ENCODE data around the gene HNF1A. TPM values are rescaled to one million over a fixed set of nuclear protein-coding genes. Genes with fewer than 3 reads are reported as not detected.

Gene HNF1A
- total and polyA plus RNA-seq, 2 of the 13 experiments (the other 11 are each of a cell fraction or from before 2014, with no cell fraction given): 13.4 to 34.7 TPM

DNA sequence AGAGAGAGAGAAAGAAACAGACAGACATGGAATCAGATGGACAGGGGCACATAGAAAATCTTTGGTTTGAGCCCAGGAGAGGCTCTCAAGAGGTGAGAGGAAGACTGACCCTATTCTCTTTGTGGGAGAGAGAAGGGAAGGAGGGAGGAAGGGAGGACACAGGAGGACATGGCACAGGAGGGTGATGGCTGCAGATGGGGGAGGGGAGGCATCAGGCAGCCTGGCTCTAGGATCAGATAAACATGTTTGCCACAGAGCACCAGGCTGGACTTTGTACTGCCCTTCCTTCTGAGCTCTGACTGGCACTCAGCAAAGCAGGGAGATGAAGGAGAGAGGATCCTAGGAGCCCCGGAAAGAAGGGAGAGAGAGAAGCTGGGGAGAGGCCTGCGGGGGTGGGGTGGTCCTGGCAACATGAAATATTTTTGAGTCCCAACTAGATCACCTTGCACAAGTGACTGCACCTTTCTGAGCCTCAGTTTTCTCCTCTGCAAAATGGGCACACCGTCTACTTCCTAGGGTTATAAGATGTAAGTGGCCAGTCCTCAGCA, 6.1 kb downstream of the HNF1A start (continued):
- TF ChIP-seq, protein P1, sequence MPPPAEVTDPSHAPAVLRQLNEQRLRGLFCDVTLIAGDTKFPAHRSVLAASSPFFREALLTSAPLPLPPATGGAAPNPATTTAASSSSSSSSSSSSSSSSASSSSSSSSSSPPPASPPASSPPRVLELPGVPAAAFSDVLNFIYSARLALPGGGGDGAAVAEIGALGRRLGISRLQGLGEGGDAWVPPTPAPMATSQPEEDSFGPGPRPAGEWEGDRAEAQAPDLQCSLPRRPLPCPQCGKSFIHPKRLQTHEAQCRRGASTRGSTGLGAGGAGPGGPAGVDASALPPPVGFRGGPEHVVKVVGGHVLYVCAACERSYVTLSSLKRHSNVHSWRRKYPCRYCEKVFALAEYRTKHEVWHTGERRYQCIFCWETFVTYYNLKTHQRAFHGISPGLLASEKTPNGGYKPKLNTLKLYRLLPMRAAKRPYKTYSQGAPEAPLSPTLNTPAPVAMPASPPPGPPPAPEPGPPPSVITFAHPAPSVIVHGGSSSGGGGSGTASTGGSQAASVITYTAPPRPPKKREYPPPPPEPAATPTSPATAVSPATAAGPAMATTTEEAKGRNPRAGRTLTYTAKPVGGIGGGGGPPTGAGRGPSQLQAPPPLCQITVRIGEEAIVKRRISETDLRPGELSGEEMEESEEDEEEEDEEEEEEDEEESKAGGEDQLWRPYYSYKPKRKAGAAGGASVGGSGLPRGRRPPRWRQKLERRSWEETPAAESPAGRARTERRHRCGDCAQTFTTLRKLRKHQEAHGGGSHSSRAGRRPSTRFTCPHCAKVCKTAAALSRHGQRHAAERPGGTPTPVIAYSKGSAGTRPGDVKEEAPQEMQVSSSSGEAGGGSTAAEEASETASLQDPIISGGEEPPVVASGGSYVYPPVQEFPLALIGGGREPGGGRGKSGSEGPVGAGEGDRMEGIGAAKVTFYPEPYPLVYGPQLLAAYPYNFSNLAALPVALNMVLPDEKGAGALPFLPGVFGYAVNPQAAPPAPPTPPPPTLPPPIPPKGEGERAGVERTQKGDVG (CRISPR knock-in tag; IDR thresholded peaks at IDR 0.05; ENCODE audit: borderline replicate concordance): no peak
- TF ChIP-seq, protein P2, sequence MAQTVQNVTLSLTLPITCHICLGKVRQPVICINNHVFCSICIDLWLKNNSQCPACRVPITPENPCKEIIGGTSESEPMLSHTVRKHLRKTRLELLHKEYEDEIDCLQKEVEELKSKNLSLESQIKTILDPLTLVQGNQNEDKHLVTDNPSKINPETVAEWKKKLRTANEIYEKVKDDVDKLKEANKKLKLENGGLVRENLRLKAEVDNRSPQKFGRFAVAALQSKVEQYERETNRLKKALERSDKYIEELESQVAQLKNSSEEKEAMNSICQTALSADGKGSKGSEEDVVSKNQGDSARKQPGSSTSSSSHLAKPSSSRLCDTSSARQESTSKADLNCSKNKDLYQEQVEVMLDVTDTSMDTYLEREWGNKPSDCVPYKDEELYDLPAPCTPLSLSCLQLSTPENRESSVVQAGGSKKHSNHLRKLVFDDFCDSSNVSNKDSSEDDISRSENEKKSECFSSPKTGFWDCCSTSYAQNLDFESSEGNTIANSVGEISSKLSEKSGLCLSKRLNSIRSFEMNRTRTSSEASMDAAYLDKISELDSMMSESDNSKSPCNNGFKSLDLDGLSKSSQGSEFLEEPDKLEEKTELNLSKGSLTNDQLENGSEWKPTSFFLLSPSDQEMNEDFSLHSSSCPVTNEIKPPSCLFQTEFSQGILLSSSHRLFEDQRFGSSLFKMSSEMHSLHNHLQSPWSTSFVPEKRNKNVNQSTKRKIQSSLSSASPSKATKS (CRISPR knock-in tag; IDR thresholded peaks at IDR 0.05): no peak
- TF ChIP-seq ZFP36L2 (CRISPR knock-in tag; IDR thresholded peaks at IDR 0.05) (no peak), TBX3 (IDR thresholded peaks at IDR 0.05; ENCODE audit: borderline replicate concordance) (no peak), THAP11 (CRISPR knock-in tag; IDR thresholded peaks at IDR 0.05) (no peak), EED (CRISPR knock-in tag; IDR thresholded peaks at IDR 0.05) (no peak), U2AF1 (optimal IDR thresholded peaks at IDR 0.05; ENCODE audit: low read depth, low read length) (no peak), ELF1 (CRISPR knock-in tag; IDR thresholded peaks at IDR 0.05) (no peak), KDM2A (CRISPR knock-in tag; IDR thresholded peaks at IDR 0.05; ENCODE audit: borderline replicate concordance, low read depth) (no peak), KLF15 (CRISPR knock-in tag; IDR thresholded peaks at IDR 0.05; ENCODE audit: borderline replicate concordance) (no peak)
- TF ChIP-seq, protein P3, sequence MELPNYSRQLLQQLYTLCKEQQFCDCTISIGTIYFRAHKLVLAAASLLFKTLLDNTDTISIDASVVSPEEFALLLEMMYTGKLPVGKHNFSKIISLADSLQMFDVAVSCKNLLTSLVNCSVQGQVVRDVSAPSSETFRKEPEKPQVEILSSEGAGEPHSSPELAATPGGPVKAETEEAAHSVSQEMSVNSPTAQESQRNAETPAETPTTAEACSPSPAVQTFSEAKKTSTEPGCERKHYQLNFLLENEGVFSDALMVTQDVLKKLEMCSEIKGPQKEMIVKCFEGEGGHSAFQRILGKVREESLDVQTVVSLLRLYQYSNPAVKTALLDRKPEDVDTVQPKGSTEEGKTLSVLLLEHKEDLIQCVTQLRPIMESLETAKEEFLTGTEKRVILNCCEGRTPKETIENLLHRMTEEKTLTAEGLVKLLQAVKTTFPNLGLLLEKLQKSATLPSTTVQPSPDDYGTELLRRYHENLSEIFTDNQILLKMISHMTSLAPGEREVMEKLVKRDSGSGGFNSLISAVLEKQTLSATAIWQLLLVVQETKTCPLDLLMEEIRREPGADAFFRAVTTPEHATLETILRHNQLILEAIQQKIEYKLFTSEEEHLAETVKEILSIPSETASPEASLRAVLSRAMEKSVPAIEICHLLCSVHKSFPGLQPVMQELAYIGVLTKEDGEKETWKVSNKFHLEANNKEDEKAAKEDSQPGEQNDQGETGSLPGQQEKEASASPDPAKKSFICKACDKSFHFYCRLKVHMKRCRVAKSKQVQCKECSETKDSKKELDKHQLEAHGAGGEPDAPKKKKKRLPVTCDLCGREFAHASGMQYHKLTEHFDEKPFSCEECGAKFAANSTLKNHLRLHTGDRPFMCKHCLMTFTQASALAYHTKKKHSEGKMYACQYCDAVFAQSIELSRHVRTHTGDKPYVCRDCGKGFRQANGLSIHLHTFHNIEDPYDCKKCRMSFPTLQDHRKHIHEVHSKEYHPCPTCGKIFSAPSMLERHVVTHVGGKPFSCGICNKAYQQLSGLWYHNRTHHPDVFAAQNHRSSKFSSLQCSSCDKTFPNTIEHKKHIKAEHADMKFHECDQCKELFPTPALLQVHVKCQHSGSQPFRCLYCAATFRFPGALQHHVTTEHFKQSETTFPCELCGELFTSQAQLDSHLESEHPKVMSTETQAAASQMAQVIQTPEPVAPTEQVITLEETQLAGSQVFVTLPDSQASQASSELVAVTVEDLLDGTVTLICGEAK (IDR thresholded peaks at IDR 0.05): no peak
- TF ChIP-seq, protein P3 (CRISPR knock-in tag; IDR thresholded peaks at IDR 0.05): no peak
- TF ChIP-seq, protein P4, sequence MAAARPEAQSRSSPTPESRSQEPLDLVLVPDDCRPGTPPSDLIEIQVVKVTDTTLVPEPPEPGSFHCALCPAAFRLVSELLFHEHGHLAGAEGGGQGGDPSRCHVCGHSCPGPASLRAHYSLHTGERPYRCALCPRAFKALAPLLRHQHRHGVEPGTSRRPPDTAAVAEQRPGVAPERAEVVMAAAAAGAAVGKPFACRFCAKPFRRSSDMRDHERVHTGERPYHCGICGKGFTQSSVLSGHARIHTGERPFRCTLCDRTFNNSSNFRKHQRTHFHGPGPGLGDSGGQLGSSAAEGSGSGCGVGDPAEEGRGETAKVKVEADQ (CRISPR knock-in tag; IDR thresholded peaks at IDR 0.05; ENCODE audit: borderline replicate concordance): no peak

Data from HepG2 (cell line).